GM23248 (cell line): ENCODE data around the gene MRNIP. TPM values are rescaled to one million over a fixed set of nuclear protein-coding genes. Genes with fewer than 3 reads are reported as not detected.

ENCODE experiments used
- DNase-seq: peaks from one replicate; pipeline ENCODE4 v3.0.0-alpha.2; 2015
- H2AFZ ChIP-seq: fragments of 200-600 bp; sonication (generic); 2 replicates; pipeline ENCODE4 v1.6.1; 2016; ENCODE audit warnings: antibody characterized with exemption
- H3F3A ChIP-seq: fragments of 200-600 bp; sonication (generic); 2 replicates; pipeline ENCODE4 v1.6.1; 2016; ENCODE audit warnings: mild to moderate bottlenecking, antibody characterized with exemption, mixed run types; ENCODE audit not compliant: insufficient read depth
- H3K27ac ChIP-seq: fragments of 200-600 bp; sonication (generic); 2 replicates; pipeline ENCODE4 v1.5.1; 2016; ENCODE audit warnings: mild to moderate bottlenecking
- H3K27me3 ChIP-seq: fragments of 200-600 bp; sonication (generic); replicated peaks from 2 replicates; pipeline ENCODE4 v1.6.1; 2016; ENCODE audit warnings: mild to moderate bottlenecking; ENCODE audit not compliant: insufficient read depth
- H3K36me3 ChIP-seq: fragments of 200-600 bp; sonication (generic); 2 replicates; pipeline ENCODE4 v1.6.1; 2016; ENCODE audit warnings: low read depth, mild to moderate bottlenecking
- H3K4me1 ChIP-seq: fragments of 200-600 bp; sonication (generic); 2 replicates; pipeline ENCODE4 v1.6.1; 2016; ENCODE audit warnings: mild to moderate bottlenecking; ENCODE audit not compliant: insufficient read depth
- H3K4me2 ChIP-seq: fragments of 200-600 bp; sonication (generic); one replicate; pipeline ENCODE4 v1.6.1; 2016; ENCODE audit warnings: mild to moderate bottlenecking; ENCODE audit not compliant: unreplicated experiment
- H3K4me3 ChIP-seq: fragments of 200-600 bp; sonication (generic); 2 replicates; pipeline ENCODE4 v1.5.1; 2016; ENCODE audit warnings: mild to moderate bottlenecking
- H3K79me2 ChIP-seq: fragments of 200-600 bp; sonication (generic); 2 replicates; pipeline ENCODE4 v1.6.1; 2016; ENCODE audit warnings: mild to moderate bottlenecking; ENCODE audit not compliant: insufficient read depth
- H3K9ac ChIP-seq: fragments of 200-600 bp; sonication (generic); 2 replicates; pipeline ENCODE4 v1.6.1; 2016; ENCODE audit warnings: mild to moderate bottlenecking
- H3K9me2 ChIP-seq: fragments of 200-600 bp; sonication (generic); 2 replicates; pipeline ENCODE4 v1.6.1; 2016; ENCODE audit warnings: mixed run types, mild to moderate bottlenecking, moderate library complexity; ENCODE audit not compliant: insufficient read depth
- H3K9me3 ChIP-seq: fragments of 200-600 bp; sonication (generic); one replicate; pipeline ENCODE4 v1.6.1; 2017; ENCODE audit warnings: low read depth
- H4K20me1 ChIP-seq: fragments of 200-600 bp; sonication (generic); 2 replicates; pipeline ENCODE4 v1.6.0; 2016; ENCODE audit not compliant: insufficient read depth
- EZH2 ChIP-seq: fragments of 200-600 bp; sonication (generic); IDR thresholded peaks from 2 replicates; pipeline ENCODE4 v1.6.1; 2018; ENCODE audit warnings: antibody characterized with exemption, mild to moderate bottlenecking; ENCODE audit not compliant: insufficient read depth, poor library complexity, severe bottlenecking
- EZH2phosphoT487 ChIP-seq: fragments of 200-600 bp; sonication (generic); IDR thresholded peaks from 2 replicates; pipeline ENCODE4 v1.6.1; 2018; ENCODE audit warnings: antibody characterized with exemption, moderate library complexity, mild to moderate bottlenecking, low read depth; ENCODE audit not compliant: insufficient read depth
- WGBS, 2 experiments: methylation state at CpG; one replicate each; pipeline ENCODE4 v1.1.6; 2015 to 2017; ENCODE audit warnings: low lambda C conversion rate in 2 of 2, low coverage in 1 of 2; ENCODE audit errors: missing lambda C conversion rate in 2 of 2; 5-methylcytosine and 5-hydroxymethylcytosine counted together
- in situ Hi-C: fragments of 300-500 bp; cut with MboI; formaldehyde crosslinking; loops from 2 replicates; pipeline ENCODE4 v1.15.0; 2020
- polyA plus RNA-seq: library from polyadenylated mRNA; unstranded; fragments of >200 nt; fragmentation: Nextera tagmentation; extraction: Ambion mirVana; gene quantifications from 2 replicates; pipeline ENCODE4 v1.2.1, GENCODE V29; 2016
- total RNA-seq: library from RNA; depleted of rRNA; stranded (reverse); fragments of >200 nt; shearing (Covaris generic); gene quantifications from 2 replicates; pipeline ENCODE4 v1.2.3, GENCODE V29; 2014

The MRNIP gene
- total and polyA plus RNA-seq, 2 experiments from 2014 or later = 14.1 to 17.3 TPM

DNA sequence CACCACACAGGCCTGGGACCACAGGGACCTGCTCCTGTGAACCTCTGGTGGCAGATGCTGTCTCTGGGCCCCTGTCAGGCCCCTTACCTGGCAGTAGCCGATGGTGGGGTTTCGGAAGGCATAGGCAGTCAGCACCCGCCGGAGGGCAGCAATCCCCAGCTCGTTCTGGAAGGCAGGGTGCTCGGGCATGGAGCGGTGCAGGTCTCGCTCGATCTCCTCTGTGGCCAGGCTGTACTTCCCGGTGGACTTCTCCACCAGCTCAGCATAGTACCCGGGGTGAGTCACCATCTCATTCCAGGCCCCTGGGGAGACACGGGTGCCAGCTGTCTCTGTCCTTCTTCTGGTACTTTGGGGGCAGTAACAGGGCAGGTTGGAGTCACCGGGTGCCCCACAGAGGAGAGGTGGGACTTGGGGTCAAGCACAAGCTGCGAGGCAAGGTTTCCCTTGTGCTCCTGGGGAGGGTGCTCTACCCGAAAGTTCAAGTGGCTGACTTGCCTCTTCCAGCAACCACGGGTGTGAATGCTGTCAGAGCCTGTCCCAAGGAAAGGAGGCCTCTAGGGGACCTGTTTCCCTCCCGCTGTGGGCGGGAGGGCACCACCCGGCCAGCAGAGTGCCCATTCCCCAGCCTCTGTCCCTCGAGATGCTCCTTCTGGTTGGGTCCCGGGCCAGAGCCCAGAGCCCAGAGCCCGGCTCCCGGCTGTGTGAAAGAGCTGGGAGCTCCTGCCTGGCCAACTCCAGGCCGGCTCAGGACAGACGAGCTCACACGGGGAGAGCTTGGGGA is 19.8 kb upstream of the MRNIP start:
- no peaks in the 10 kb centered on the region for H3K79me2 ChIP-seq
- H3K27ac ChIP-seq = no peak overlapping the region
- no peak overlapping the region for H3K9ac ChIP-seq
- TF ChIP-seq EZH2phosphoT487 (no peak), EZH2 (no peak)
- no peak overlapping the region for H3K4me3 ChIP-seq
- in situ Hi-C loops = no loop called here
- no peak overlapping the region for H3K4me2 ChIP-seq
- no peaks in the 10 kb centered on the region for H3K9me2 ChIP-seq
- no peaks in the 10 kb centered on the region for H3K27me3 ChIP-seq
- peak; percentile 26 for DNase-seq
- WGBS, 2 experiments = 84% methylated on average over 20 to 26 of the region's 26 CpGs
- H4K20me1 ChIP-seq = no peaks in the 10 kb centered on the region
- H3K4me1 ChIP-seq = no peaks in the 10 kb centered on the region
- H3F3A ChIP-seq = no peaks in the 10 kb centered on the region
- H3K9me3 ChIP-seq = no peaks in the 10 kb centered on the region
- no peak overlapping the region for H2AFZ ChIP-seq
- H3K36me3 ChIP-seq = peaks cover 26% of the 10 kb centered on the region

DNA sequence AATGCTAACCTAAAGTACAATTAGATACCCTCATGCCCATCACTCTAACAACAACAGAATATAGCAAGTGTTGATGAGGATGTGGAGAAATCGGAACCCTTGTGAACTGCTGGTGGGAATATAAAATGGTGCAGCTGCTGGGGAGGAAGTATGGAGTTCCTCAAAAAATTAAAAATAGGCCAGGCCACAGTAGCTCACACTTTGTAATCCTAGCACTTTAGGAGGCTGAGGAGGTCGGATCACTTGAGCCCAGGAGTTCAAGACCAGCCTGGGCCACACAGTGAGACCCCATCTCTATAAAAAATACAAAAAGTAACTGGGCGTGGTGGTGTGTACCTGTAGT is 18.0 kb upstream of the MRNIP start:
- Histone ChIP-seq H3K4me3 (no peak overlapping the region), H3K79me2 (no peaks in the 10 kb centered on the region), H3K9me3 (no peaks in the 10 kb centered on the region), H3K27me3 (no peaks in the 10 kb centered on the region), H3K27ac (no peak overlapping the region), H3K4me2 (no peak overlapping the region), H3K9me2 (no peaks in the 10 kb centered on the region), H3K9ac (no peak overlapping the region), H2AFZ (no peak overlapping the region), H3K4me1 (no peaks in the 10 kb centered on the region), H3F3A (no peaks in the 10 kb centered on the region), H3K36me3 (peaks cover 21% of the 10 kb centered on the region; the same call in 1 of the 2 replicates), H4K20me1 (no peaks in the 10 kb centered on the region)
- in situ Hi-C loops = no loop called here
- TF ChIP-seq EZH2phosphoT487 (no peak), EZH2 (no peak)
- no peak for DNase-seq
- WGBS, 2 experiments = 86% methylated on average over 3 of the region's 3 CpGs

DNA sequence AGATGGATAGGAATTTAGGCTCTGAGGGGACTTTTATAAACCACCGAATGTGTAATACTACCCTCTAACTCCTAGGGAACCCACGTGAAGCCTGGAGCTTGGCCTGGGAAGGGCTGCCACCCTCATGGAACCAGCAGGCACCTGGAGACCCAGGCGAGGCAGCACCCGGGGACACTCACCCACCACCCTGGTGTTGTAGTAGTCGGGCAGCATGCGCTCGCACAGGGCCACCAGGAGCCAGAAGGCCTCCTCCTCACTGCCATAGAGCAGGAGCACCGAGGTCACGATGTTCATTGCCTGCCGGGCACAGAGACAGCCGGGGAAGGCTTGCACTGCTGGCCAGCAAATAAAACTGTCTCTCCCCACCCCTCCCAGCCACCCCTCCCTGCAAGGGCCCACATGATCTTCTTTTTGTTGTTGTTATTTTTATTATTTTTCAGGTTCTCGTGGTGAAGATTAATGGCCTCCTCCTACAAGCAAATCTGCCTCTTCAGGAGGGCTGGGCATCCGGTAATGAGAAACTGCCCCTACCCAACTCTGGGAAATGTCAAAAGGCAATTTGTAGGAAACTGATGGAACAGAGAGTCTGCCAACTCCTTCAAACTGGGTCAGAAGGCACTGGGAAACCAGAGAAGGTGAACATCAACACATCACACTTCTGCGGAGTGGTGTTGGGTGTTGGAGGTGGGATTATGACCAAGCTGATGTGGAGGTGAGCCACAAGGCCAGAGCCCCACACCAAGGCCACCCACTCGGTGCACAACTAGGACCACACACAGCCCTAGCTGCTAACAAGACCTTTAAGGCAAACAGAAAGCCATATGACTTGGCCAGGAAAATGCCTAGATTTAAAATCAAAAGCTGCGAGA is 17.4 kb upstream of the MRNIP start:
- 93 to 95% methylated on average over 16 of the region's 16 CpGs for WGBS, 2 experiments
- no peak for DNase-seq
- Histone ChIP-seq H3K9me3 (no peaks in the 10 kb centered on the region), H3K27me3 (no peaks in the 10 kb centered on the region), H3K9ac (no peak overlapping the region), H3K4me3 (no peak overlapping the region), H3K4me1 (no peaks in the 10 kb centered on the region), H3K27ac (no peak overlapping the region), H3K4me2 (no peak overlapping the region), H4K20me1 (no peaks in the 10 kb centered on the region), H2AFZ (no peak overlapping the region), H3K79me2 (no peaks in the 10 kb centered on the region), H3K36me3 (peaks cover 22% of the 10 kb centered on the region; the same call in 1 of the 2 replicates), H3F3A (no peaks in the 10 kb centered on the region), H3K9me2 (no peaks in the 10 kb centered on the region)
- no peak for TF ChIP-seq EZH2phosphoT487
- no peak for TF ChIP-seq EZH2
- in situ Hi-C loops = no loop called here

DNA sequence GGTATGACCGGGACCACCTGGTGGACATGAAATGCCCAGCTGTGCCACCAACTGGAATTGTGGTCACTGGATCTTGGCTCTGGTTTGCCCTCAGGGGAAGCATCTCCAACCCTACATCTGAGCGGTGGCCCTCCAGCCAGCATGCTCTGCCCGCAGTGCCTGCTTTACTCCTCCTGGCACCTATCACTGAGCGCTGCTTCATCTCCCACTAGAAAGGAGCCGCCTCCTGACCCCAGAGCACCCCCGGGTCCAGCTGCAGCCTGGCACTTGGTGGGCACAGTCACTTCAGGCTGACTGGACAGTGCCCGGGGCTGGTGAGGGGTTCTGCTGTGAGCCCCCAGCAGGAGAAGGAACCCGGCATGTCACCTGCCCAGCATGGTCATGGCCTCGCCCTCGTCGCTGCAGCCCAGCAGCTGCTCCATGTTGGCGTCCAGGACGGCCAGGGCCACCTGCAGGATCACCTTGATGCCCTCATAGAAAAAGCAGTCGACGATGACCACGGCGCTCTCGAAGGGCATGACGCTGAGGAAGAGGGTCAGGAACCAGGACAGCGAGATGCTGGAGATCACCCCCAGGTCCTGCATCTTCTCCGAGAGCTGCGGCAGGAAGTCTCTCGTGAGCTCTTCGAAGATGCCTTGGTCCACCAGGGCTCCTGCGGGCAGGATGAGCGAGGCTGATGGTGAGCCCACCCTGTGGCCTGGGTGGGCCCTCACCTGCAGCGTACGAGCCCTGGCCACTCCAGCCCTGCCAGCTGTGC is 16.1 kb upstream of the MRNIP start:
- Histone ChIP-seq H3K9me3 (no peaks in the 10 kb centered on the region), H3K9ac (no peak overlapping the region), H3K27ac (no peak overlapping the region), H3K4me3 (no peak overlapping the region), H3K9me2 (no peaks in the 10 kb centered on the region), H2AFZ (no peak overlapping the region), H3K4me1 (no peaks in the 10 kb centered on the region), H3K27me3 (no peaks in the 10 kb centered on the region), H4K20me1 (no peaks in the 10 kb centered on the region), H3F3A (no peaks in the 10 kb centered on the region), H3K36me3 (peaks cover 25% of the 10 kb centered on the region; the same call in 1 of the 2 replicates), H3K79me2 (no peaks in the 10 kb centered on the region), H3K4me2 (no peak overlapping the region)
- 97 to 98% methylated on average over 27 to 28 of the region's 28 CpGs for WGBS, 2 experiments
- no peak for TF ChIP-seq EZH2phosphoT487
- TF ChIP-seq EZH2 = no peak
- DNase-seq = no peak
- in situ Hi-C loops = no loop called here
